Stimulated activated CD4-positive, alpha-beta T cell treated with anti-CD3 and anti-CD28 coated beads, Interleukin-4, amount 100 ng/mL, for 24 hours (primary cell): ENCODE data around the gene ANO10.
"Not testable (repeated sequence)": the region's sequence is repeated elsewhere in the genome, so short reads cannot be mapped to it uniquely, and the experiment has no call there.

ENCODE experiments used
- DNase-seq: peaks from one replicate; pipeline ENCODE4 v3.0.0-alpha.2; 2020

The ANO10 gene

DNA sequence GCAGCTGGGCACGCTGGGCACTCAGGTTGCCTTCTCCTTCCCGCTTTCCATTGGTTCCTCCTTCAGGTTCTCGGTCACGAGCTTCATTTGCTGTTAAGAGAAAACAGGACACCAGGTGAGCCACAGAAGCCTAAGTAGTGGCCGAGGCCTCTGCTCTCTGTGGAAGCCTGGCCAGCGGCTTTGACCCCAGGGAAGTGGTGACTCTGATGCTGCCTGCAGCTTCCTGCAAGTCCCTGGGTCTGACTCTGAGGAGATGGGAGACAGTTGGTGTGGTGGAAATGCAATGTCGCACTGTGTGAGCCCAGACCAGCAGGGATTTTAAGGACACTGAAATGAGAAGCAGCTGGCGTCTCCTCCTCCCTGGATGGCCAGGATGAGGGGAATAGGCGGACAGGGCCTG lies 254.9 kb downstream of the ANO10 start:
- DNase-seq: no peak

DNA sequence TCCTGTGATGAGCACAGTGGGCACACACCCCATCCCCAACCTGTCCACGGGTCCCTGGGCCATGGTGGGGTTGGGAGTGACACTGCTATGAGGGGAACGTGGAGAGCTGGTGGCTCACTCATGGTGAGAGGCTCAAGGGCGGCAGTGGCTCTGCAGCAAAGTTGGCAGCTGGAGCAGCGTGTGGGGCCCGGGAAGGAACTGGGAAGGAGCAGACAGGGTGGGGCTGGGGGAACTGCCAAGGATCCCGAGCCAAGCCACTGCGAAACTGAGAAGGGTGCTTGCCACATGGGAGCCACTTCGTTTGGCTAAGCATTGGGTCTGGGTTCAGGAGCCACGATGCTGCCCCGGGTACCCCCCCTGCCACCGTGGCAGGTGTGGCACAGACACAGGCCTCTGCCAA lies 255.3 kb downstream of the ANO10 start:
- DNase-seq: no peak

DNA sequence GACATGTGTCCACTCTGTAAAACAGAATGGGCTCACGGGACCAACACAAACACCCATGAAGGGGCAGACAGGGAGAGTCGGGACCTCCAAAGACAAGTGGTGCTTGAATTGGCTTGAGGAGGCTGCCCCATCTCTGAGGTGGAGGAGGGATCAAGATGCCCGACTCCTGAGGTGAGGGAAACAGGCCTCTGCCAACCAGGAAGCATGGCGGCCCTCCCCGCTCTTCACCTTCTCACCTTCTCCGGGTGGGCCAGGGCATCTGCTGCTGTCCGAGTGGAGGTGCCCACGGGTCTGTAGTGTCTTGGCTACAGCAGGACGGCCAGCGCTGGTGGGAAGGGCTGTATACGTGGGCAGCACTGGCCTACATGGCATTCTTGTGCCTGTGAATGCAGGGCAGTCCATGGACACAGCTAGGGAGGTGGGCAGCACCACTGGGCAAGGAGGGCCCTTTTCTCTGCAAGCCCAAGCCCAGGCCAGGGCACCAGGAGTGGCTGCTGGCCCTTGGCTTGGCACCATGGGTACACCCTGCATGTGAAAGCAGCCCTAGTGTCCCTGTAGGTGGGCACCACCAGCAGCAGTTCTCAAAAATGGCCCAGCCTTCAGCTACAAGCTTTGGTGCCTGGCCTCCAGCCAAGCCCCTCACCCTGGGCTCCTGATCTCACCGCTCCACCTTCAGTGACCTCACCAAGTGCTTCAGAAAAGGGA lies 256.1 kb downstream of the ANO10 start:
- DNase-seq: no peak

DNA sequence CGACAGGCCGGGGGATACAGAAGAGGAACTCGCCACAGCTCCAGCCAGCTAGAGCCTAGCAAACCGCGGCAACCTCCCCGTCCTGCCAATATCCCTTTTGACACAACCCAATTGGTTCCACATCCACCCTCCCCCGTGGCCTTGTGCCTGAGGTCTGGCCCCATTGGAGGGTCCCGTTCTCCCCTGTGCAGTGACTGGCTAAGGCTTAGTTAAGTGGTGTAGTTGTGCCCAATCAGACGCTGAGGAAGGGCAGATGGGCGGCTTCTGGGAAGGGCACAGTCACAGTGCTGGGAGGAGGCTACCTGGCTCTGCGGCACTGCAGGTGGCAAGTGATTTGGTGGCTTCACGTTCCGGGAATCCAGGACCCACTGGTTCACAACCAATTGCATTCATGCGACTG lies 256.9 kb downstream of the ANO10 start:
- DNase-seq: no peak

DNA sequence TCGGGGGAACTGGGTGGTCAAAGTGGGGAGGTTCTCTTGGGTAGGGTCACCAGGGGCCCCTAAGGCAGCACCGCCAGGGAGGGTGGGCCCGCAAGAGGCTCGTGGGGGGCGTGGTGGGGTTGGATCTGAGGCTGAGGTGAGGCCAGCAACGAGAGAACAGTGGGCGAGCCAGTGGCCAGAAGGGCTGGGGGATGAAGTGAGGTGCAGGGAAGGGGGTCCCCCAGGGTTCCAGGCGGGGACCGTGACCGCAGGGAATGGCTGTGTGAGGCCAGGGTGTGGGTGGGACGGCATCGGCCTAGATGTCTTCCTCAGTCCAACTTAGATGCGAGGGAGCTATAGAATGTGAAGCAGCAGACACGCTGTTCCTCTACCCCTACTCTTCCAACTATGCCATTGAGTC lies 257.3 kb downstream of the ANO10 start:
- no peak for DNase-seq

DNA sequence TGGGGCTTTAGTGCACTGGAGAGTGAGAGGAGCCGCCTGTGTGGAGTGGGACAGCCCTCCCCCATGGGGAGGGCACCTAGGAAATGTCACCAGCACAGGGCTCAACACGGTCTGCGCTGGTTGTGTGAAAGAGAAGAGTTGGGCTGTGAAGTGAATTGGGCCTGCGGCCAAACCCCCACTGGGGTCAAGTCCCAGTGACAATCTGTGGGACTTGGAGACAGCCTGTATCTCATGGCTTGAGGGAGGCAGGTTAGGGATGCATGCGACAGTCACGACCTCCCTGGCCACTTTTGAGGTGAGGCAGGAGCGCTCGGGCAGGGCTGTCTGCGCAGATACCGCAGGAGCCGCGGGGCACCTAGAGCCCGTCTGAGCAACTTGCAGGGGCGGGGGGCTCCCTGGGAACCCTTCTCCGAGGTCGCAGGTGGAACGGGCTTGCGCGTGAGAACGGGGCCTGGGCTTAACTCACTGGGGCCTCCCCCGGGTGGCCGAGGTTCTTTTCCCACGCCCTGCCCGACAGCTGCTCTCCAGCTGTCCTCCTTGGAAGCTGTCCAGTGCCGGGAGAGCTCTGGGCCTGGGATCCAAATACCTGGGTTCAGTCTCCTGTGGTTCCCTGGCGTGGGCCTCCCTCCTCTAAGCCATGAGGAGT lies 258.1 kb downstream of the ANO10 start:
- no peak for DNase-seq

DNA sequence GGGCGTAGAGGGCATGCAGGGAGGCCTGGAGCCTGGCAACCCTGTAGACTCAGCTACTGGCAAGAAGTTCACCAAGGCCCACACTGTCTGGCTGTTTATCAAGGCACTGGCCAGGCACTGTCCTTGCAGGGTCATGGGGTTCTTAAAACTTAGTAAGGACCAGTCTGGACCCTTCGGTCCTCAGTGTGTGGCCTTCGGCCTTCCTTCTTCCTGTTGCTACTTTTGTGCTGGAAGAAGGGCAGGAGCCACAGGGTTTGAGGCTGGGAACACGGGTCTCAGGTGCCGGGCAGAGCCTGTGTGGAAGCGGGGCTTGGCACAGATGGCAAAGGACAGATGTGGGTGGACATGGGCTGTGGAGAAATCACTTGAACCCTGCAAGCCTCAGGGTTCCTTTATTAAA lies 258.9 kb downstream of the ANO10 start:
- no peak for DNase-seq

DNA sequence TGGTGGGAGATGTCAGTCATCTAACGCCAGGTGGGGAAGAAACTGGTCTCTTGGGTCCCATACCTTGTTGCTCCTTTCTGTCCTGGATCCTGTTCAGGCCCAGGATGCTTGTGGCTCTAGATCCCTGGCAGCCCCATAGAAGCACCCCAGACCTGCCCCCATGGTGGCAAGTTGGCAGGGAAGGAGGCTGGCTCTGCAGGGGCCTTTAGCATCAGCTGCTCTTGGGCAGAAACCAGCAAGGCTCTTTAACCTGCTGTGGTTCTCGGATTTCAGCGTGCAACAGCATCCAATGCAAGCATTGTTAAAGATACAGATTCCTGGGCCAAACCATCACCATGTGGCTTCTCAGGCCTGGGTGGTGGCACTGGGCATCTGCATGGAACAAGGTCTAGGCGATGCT lies 259.6 kb downstream of the ANO10 start:
- no peak for DNase-seq

DNA sequence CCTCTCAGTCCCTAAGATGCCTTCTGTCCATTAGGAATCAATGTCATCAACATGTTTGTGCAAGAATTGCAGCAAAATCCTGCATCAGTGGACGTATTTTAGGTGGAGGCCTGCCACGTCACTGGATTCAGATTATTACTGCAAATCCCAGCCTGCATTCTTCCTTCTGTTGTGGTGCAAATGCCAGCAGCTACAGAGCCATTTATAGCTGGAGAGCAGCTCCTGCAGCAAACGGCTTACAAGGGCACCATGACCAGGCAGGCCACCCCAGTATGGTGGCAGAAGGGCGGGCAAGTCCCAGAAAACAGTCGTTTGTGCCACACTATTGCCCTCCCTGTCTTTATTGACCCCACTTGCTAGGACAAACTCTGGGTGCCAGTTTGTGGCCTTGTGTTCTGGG lies 260.7 kb downstream of the ANO10 start:
- DNase-seq: no peak

DNA sequence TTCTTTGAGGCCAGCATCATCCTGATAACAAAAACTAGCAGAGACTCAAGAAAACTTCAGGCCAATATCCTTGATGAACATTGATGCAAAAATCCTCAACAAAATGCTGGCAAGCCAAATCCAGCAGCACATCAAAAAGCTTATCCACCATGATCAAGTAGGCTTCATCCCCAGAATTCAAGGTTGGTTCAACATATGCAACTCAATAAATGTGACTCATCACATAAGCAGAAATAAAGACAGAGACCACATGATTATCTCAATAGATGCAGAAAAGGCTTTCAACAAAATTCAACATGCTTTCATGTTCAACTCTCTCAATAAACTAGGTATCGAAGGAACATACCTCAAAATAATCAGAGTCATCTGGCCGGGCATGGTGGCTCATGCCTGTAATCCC lies 265.8 kb downstream of the ANO10 start:
- DNase-seq: not testable (repeated sequence)

DNA sequence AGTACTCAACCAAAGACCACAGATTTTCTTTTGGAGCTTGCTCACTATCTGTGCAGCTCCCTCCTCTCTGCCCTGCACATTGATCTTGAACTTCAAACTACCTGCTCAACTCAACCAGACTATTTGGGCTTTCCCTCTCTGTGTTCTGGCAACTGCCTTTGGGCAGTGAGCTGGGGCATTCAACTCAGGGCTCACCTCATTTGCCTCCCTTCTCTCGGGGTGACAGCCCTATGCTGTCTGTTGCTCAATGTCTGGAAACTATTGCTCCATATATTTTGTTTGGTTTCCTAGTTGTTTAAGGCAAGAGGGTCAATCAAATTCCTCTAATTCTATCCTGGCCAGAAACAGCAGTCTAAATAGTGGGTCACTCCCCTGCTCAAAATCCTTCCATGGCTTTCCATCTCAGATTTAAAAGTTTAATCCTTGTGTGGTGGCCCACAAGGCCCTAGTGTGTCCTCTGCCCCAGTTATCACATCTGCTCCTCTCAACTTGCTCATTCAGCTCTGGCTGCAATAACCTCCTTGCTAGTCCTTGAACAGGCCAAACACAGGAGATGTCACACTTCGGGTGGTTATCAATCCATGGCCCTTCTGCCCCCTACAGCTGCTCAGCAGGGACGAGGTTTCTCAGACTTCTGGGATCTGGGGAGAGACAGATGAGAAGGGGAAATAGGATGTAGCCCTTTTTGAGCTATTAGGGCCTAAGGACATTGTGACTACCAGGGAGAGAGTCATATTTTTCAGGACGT lies 267.7 kb downstream of the ANO10 start:
- DNase-seq: no peak

DNA sequence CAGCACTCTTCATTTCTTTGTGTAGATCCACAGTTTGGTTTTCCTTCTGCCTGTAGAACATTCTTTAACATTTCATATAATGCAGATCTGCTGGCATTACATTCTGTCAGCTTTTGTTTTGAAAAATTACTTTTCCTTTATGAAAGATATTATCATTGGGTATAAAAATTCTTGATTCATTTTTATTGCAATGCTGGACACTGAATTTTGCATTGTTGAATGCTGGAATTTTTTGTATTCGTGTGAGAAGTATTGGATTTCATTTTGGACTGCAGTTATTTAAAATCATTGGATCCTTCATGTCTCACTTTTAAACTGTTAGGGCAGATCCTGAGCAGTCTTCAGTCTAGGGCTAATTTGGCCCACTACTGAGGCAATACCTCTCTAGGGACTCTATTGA lies 268.4 kb downstream of the ANO10 start:
- DNase-seq: no peak

DNA sequence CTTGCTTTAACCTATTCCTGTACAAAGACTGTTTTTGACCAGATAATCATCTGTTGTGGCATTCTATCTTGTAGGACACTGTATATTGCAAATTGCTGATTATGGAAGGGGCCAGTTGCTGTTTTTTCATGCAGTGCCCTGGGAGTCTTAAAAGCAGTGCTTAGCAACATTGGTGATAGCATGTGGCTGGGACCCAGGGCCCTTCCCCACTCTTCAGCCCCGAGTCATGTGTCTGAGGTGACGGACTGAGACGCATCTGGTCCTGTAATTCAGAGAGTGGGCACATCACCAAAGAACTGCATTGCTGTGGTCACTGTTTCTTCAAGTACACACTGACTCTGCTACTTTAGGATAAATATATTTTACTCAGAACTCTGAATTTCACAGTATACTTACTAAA lies 272.1 kb downstream of the ANO10 start:
- DNase-seq: no peak

DNA sequence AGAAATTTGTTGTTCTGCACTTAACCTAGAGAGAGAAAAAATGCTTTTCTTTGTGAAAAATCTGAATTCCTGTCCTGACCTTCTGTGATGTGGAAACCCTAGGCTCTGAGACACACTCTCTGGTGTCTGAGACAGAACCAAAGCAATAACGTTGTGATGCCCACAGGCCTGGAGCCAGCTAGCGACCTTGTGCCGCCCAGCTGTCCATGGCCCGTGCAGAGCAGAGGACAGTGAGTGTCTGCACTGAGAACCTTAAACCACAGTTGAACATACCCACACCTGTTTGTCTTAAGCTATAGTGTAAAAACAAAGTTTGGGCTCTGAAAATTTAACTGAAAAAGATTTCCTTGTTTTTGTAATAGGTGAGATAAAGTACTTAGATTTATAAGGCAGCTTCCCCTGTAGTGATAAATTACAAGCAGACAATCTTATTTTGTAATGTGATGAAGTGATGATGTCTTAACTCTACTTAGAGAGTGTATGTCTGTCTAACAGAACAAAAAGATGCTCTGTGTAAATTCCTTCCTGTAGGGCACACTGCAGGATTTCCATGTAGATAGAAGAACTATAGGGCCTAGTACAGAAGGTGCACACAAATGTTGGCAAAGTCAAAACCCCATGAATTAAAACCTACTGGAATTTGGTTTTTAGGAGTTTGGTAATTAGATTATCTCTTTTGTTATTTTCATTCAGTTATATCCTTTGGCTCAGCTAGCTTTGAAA lies 272.8 kb downstream of the ANO10 start:
- no peak for DNase-seq

DNA sequence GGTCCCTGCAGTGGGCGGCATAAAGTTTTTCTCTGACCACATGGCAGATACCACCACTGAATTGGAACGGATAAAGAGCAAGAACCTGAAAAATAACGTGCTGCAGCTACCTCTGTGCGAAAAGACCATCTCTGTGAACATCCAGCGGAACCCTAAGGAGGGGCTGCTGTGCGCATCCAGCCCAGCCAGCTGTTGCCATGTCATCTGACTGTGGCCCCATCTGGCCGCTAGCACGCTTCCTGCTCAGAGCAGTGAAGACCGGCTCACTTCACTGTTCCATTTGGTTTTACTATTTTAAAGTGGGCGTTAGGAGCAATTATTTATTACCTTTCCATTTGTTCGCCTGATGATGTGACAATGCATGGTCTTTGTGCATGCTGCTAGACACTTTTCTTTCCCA lies 273.5 kb downstream of the ANO10 start:
- no peak for DNase-seq

DNA sequence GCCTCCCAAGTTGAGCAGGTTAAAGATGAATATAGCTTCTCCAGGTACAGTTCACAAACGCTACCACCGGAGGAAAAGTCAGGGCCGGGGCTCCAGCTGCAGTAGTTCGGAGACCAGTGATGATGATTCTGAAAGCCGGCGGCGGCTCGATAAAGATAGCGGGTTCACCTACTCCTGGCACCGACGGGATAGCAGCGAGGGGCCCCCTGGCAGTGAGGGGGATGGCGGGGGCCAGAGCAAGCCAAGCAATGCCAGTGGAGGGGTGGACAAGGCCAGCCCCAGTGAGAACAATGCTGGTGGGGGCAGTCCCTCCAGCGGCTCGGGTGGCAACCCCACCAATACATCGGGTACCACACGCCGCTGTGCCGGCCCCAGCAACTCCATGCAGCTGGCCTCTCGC lies 274.0 kb downstream of the ANO10 start:
- no peak for DNase-seq

DNA sequence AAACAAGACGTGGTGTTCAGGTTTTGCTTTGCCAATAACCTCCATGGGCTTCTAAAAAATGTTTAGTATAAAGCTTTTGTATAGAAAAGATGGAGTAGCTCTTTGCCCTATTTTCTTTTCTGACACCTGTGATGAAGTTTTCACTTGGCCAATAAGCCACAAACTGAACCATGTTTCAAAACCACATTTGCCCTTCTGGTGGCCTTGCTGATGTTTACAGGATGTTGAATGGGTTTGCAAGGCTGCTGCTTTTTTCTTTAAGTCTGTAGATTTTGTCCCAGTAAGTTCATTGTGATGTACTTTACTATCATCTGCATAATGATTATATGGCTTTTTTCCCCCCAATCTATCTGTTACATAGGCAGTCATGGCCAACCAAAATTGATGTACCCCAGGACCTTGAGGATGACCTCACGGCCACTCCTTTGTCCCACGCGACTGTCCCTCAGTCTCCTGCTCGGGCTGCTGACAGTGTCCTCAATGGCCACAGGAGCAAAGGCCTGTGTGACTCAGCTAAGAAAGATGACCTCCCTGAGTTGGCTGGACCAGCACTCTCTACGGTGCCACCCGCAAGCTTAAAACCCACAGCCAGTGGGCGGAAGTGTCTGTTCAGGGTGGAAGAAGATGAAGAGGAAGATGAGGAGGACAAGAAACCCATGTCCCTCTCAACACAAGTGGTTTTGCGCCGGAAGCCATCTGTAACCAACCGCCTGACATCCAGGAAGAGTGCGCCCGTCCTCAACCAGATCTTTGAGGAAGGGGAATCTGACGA lies 274.6 kb downstream of the ANO10 start:
- DNase-seq: no peak

DNA sequence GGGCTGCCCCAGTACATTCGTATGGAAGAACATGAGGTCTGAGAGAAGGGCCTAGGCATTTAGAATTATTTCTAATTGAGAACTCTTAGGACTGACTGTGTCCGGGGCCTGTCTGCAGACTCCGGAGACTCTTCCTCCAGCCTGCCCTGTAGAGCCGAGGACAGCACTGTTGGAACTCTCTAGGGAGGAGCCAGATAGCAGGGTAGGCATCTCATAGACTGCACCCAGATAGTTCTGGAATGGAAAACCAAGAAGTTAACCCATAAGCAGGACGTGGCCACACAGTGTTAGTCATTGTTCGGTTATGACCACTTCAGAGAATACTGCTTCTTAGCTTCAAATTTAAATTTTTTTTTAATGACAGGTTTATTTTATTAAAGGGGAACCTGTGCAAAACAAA lies 275.9 kb downstream of the ANO10 start:
- DNase-seq: peak; percentile 13

DNA sequence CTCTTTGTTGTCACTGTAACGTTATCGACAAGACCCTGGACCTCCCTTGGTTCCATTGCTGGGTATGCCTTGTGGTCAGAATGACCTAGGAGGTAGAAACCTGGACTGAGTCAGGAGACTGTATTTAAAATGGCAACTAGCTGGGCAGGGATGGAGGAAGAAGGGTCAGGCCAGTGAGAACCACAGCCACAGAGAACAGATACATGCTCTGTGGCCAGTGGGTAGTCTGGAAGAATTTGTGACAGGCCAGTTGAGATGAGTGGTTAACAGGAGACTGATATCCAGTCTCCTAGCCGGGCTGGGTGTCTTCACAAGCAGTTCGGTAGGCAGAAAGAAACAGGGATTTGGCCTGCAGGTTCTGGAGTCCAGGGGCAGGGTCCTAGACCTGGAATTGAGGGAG lies 276.6 kb downstream of the ANO10 start:
- no peak for DNase-seq

DNA sequence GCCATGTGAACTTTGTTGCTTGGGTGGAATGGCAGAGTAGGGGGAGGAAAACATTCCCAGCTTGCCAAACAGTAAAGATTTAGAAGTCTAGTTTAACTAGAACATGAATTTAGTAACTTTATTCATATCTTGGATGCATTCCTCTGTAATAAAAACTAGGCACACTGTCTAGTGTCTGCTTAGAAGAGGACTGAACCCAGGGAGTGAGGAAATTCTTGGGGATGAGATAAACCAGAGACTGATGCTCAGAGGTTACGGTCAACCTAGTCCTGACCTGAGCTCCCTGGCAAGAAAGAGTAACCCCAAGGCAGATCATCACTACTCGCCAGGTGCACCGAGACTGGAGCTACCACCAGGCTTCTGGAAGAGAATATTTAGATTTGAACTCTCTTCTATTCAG lies 277.3 kb downstream of the ANO10 start:
- DNase-seq: no peak

DNA sequence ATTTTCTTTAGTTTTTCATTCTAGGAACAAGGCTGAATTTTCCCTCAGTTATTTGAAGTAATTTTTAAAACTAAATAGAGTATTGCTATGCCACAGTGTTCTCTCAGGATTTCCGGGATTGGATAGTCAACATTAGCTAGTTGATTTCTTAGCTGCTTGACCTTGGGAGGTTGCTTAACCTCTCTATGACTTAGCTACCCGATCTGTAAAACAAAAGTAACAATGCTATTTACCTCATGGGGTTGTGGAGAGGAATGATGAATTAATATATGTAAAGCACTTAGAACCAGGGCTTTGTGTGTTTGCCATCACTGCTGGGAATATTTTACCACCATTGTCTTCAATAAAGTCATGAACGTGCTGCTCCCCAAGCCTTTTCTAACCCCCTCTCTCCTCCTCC lies 278.0 kb downstream of the ANO10 start:
- DNase-seq: no peak

DNA sequence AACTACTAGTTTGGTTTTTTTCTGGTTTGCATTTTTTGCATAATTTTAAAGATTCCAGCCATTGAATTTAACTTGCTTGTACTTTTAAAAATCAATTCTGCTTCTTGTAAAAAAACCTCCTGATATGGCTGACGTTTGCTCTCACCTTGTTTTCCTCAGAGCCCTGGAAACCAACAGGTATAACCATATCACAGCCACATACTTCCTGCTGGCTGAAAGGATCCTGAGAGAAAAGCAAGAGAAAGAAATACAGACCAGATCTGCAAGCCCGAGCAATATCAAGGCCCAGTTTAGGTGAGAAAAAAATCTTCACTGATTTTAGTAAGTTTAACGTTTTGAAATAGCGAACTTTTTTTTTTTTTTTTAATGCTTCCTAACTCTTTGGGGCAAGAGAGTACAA lies 278.6 kb downstream of the ANO10 start:
- no peak for DNase-seq

DNA sequence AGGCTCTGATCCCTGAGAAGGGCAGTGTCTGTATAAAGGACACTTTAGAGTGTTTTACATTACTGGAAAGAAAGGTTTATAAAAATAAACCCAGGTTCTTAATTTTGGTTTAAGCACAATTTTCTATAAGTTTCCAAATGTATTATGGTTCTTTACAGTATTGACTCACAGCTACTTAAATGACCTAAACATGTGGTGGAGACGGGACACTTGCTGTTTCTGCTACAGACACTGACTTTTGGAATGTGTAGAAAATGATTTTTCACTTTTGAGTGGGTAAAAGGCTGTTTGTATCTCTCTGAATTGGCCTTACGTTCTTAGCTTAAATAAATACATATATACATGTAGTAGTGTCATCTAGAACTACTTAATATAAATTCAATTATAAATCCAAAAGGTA lies 280.0 kb downstream of the ANO10 start:
- no peak for DNase-seq
